Esophagus squamous epithelium (tissue), 4 donors: ENCODE measurements around the gene OBP2A.

Experiments used
- CTCF ChIP-seq, 6 experiments: fragments of 450-650 bp in 4 of 6; fragments of 200-600 bp in 2 of 6; sonication (generic) in 2 of 6; IDR thresholded peaks; one replicate each; pipeline ENCODE4 v1.5.1; 2016 to 2019; ENCODE audit warnings: antibody characterized with exemption in 6 of 6, mild to moderate bottlenecking in 4 of 6, moderate library complexity in 4 of 6
- POLR2A ChIP-seq, 4 donors: fragments of 450-650 bp; IDR thresholded peaks; one replicate each; pipeline ENCODE4 v1.6.1; 2017; ENCODE audit warnings: antibody characterized with exemption in 4 of 4, mild to moderate bottlenecking in 4 of 4, moderate library complexity in 3 of 4

DNA sequence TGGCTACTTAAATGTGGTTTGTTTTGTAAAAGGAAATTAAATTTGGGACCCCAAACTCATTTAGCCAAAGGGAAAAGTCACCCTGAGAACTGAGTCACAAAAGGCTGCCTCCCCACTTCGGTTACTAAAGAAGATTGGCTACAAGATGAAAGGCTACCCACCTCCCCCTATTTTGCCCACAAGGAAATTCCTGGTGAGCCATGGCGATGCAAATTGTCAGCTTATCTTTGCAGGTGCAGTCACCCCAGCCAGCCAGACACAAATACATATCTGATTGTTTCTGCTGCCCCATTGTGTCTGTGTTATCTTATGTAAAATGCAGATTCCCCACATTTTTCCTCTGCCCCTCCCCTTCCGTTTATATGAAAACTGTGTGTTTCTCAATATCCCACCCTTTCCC lies 24.5 kb downstream of the OBP2A start:
- no peak for TF ChIP-seq POLR2A (IDR thresholded peaks at IDR 0.05)
- no peak for TF ChIP-seq CTCF (IDR thresholded peaks at IDR 0.05)
